ENCODE data around the gene BCL6B.

Gene BCL6B

DNA sequence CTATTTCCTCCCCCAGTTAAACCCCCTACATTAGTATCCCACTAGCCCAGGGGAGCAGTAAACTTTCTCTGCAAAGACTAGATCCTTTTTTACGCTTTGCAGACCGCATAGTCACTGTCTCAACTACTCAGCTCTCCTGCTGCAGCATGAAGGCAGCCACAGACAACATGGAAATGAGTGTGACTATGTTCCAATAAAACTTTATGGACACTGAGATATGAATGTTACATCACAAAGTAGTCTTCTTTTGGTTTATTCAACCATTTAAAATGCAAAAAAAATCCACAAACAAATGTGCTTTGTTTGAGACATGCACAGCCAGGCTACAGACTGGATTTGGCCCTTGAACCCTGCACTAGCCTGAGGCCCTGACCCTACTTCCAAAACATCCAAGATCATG, 12.3 kb upstream of the BCL6B start:
- Histone ChIP-seq H3K27ac (ENCODE audit: low read depth, low read length) (no peak overlapping the region), H3K4me3 (ENCODE audit: low read depth, low read length) (peak overlapping the region; percentile 97), H2AFZ (ENCODE audit: low read length, unreplicated experiment) (no peak overlapping the region), H3K36me3 (ENCODE audit: insufficient read depth, low read length) (peaks cover 8% of the 10 kb centered on the region; the same call in 1 of the 2 replicates), H3K4me1 (ENCODE audit: control insufficient read depth, insufficient read depth, low read length, unreplicated experiment) (peaks cover 12% of the 10 kb centered on the region), H3K27me3 (ENCODE audit: insufficient read depth, low read length) (no peaks in the 10 kb centered on the region), H3K79me2 (ENCODE audit: control insufficient read depth, insufficient read depth, low read length, unreplicated experiment) (peaks cover 56% of the 10 kb centered on the region)

GRCh38 chr17:7011415-7011814, 11.4 kb upstream of the BCL6B start:
- Histone ChIP-seq H2AFZ (ENCODE audit: low read length, unreplicated experiment) (no peak overlapping the region), H3K4me1 (ENCODE audit: control insufficient read depth, insufficient read depth, low read length, unreplicated experiment) (peaks cover 21% of the 10 kb centered on the region), H3K36me3 (ENCODE audit: insufficient read depth, low read length) (peaks cover 8% of the 10 kb centered on the region; the same call in 1 of the 2 replicates), H3K4me3 (ENCODE audit: low read depth, low read length) (peak overlapping the region; percentile 97), H3K27ac (ENCODE audit: low read depth, low read length) (peak overlapping the region; percentile 94; the same call in 1 of the 2 replicates), H3K27me3 (ENCODE audit: insufficient read depth, low read length) (no peaks in the 10 kb centered on the region), H3K79me2 (ENCODE audit: control insufficient read depth, insufficient read depth, low read length, unreplicated experiment) (peaks cover 53% of the 10 kb centered on the region)

GRCh38 chr17:7011942-7012254, 11.0 kb upstream of the BCL6B start:
- Histone ChIP-seq H3K36me3 (ENCODE audit: insufficient read depth, low read length) (peaks cover 8% of the 10 kb centered on the region; the same call in 1 of the 2 replicates), H2AFZ (ENCODE audit: low read length, unreplicated experiment) (peak overlapping the region; percentile 63), H3K4me3 (ENCODE audit: low read depth, low read length) (peak overlapping the region; percentile 97), H3K4me1 (ENCODE audit: control insufficient read depth, insufficient read depth, low read length, unreplicated experiment) (peaks cover 25% of the 10 kb centered on the region), H3K27ac (ENCODE audit: low read depth, low read length) (peak overlapping the region; percentile 94), H3K27me3 (ENCODE audit: insufficient read depth, low read length) (no peaks in the 10 kb centered on the region), H3K79me2 (ENCODE audit: control insufficient read depth, insufficient read depth, low read length, unreplicated experiment) (peaks cover 52% of the 10 kb centered on the region)

DNA sequence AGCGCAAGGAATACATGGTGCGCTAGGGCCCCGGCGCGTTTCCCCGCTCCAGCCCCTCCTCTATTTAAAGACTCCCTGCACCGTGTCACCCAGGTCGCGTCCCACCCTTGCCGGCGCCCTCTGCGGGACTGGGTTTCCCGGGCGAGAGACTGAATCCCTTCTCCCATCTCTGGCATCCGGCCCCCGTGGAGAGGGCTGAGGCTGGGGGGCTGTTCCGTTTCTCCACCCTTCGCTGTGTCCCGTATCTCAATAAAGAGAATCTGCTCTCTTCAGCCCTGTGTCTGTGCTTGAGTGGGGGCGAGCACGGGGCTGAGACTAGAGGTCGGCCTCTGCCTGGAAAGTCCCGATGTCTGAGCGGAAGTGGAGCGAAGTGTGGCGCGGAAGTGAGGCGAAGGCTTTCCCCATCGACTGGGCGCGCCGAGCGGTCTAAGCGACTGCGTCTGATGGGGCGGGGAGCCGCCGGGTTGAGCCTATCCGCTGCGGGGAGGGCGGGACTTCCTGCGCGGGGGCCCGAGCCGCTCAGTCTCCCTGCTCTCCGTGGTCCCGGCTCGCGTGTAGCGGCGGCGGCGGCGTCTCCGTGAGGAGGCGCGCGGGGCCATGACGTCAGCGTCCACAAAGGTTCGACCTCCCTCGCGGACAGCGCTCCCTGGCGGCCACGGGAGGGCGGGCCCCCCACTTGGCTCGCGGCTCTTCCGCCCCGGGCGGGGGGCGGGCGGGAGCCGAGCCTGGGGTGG, 8.4 kb upstream of the BCL6B start:
- H3K27ac ChIP-seq (ENCODE audit: low read depth, low read length), result peak overlapping the region; percentile 94
- peak overlapping the region; percentile 97 for H3K4me3 ChIP-seq (ENCODE audit: low read depth, low read length)
- H2AFZ ChIP-seq (ENCODE audit: low read length, unreplicated experiment), result no peak overlapping the region
- peaks cover 6% of the 10 kb centered on the region; the same call in 1 of the 2 replicates for H3K36me3 ChIP-seq (ENCODE audit: insufficient read depth, low read length)
- H3K4me1 ChIP-seq (ENCODE audit: control insufficient read depth, insufficient read depth, low read length, unreplicated experiment), result peaks cover 28% of the 10 kb centered on the region
- no peaks in the 10 kb centered on the region for H3K27me3 ChIP-seq (ENCODE audit: insufficient read depth, low read length)
- peaks cover 45% of the 10 kb centered on the region for H3K79me2 ChIP-seq (ENCODE audit: control insufficient read depth, insufficient read depth, low read length, unreplicated experiment)

DNA sequence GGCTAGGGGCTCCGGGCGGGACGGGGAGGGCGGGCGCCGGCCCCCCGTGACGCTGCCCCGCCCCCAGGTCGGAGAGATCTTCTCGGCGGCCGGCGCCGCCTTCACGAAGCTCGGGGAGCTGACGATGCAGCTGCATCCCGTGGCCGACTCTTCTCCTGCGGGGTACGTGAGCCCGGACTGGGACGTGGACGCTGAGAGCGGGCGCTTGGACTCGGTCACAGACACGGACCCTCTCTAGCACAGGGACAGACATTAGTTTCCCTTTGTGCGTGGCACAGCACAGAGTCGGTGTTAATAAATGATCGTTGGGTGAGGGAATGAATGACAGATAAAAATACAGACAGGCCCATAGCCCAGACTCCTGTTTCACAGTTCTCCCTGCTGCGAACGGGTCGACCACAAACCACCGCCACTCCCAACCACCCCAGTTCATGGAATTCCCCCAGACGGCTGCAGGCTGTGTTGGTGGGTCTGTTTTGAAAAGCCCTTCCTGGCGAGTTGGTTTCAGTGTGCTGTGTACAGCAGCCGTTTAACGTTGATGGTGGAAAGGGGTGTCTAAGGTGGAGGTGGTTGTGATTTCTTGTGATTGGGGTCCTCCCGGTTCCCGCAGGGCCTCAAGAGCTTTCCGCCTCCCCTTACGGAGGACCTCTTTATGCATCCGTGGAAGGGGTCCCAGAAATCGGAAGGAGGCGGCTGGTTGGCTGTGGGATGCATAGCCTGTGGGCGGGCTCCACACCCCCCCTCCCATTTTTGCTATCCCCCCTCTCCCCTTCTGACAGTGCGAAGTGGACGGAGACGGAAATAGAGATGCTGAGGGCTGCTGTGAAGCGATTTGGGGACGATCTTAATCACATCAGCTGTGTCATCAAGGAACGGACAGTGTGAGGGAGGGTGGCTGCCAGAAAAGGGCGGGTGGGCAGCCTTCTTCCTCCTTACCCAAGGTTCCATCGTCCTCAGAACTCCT, 7.6 kb upstream of the BCL6B start:
- H2AFZ ChIP-seq (ENCODE audit: low read length, unreplicated experiment), result peak overlapping the region; percentile 17
- H3K4me1 ChIP-seq (ENCODE audit: control insufficient read depth, insufficient read depth, low read length, unreplicated experiment), result peaks cover 27% of the 10 kb centered on the region
- peak overlapping the region; percentile 97 for H3K4me3 ChIP-seq (ENCODE audit: low read depth, low read length)
- peaks cover 37% of the 10 kb centered on the region for H3K79me2 ChIP-seq (ENCODE audit: control insufficient read depth, insufficient read depth, low read length, unreplicated experiment)
- H3K27ac ChIP-seq (ENCODE audit: low read depth, low read length), result peak overlapping the region; percentile 94
- peaks cover 5% of the 10 kb centered on the region; the same call in 1 of the 2 replicates for H3K36me3 ChIP-seq (ENCODE audit: insufficient read depth, low read length)
- H3K27me3 ChIP-seq (ENCODE audit: insufficient read depth, low read length), result no peaks in the 10 kb centered on the region

GRCh38 chr17:7016418-7016817, 6.4 kb upstream of the BCL6B start:
- H3K79me2 ChIP-seq (ENCODE audit: control insufficient read depth, insufficient read depth, low read length, unreplicated experiment), result peaks cover 25% of the 10 kb centered on the region
- H3K4me3 ChIP-seq (ENCODE audit: low read depth, low read length), result no peak overlapping the region
- H3K4me1 ChIP-seq (ENCODE audit: control insufficient read depth, insufficient read depth, low read length, unreplicated experiment), result peaks cover 21% of the 10 kb centered on the region
- H3K36me3 ChIP-seq (ENCODE audit: insufficient read depth, low read length), result peaks cover 5% of the 10 kb centered on the region; the same call in 1 of the 2 replicates
- no peaks in the 10 kb centered on the region for H3K27me3 ChIP-seq (ENCODE audit: insufficient read depth, low read length)
- H3K27ac ChIP-seq (ENCODE audit: low read depth, low read length), result 0 out of 2 replicates have a peak overlapping the region, but pooled peaks have one; percentile 4
- no peak overlapping the region for H2AFZ ChIP-seq (ENCODE audit: low read length, unreplicated experiment)

DNA sequence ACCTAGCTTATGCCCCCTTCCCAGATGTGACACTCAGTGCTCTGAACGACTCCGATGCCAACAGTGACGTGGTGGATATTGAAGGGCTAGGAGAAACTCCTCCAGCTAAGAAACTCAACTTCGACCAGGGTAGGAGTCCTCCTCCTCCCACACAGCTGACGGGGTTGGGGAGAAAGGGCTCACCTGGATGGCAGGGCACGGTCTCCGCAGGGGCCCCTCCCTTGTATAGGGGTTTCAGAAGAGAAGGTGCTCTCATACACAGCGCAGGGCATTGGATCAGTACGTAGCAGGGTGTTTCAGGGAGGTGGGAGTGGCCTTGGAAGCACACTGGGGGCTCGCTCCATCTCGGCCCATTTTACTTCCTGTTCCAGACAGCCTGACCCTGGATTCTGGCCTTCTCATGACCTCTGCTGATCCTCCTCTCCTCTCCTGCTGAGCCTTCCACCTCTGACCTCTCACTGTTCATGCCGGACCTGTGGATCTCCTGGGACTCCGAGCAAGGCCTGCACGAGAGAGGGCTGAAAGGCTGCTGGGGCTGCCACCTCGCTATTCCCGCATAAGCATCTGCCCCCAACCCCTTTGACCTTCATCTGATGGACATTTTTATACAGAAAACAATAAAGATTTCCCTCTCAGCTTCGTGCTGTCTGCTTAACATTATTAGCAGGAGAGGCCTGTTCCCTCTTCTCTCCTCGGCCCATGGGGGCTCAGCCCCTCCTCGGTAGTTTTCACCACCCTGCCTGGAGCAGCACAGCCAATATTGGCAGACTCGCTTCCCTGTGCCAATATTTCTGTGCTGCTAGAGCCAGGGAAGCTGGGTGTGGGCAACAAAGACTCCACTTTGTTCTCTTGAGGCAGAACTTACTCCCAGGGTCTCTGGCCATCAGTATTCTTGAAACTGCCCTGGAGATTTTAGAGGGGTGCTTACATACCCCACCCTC, 5.7 kb upstream of the BCL6B start:
- H3K27me3 ChIP-seq (ENCODE audit: insufficient read depth, low read length), result no peaks in the 10 kb centered on the region
- H3K79me2 ChIP-seq (ENCODE audit: control insufficient read depth, insufficient read depth, low read length, unreplicated experiment), result peaks cover 18% of the 10 kb centered on the region
- H3K27ac ChIP-seq (ENCODE audit: low read depth, low read length), result no peak overlapping the region
- no peak overlapping the region for H2AFZ ChIP-seq (ENCODE audit: low read length, unreplicated experiment)
- peaks cover 5% of the 10 kb centered on the region; the same call in 1 of the 2 replicates for H3K36me3 ChIP-seq (ENCODE audit: insufficient read depth, low read length)
- H3K4me1 ChIP-seq (ENCODE audit: control insufficient read depth, insufficient read depth, low read length, unreplicated experiment), result peaks cover 21% of the 10 kb centered on the region
- H3K4me3 ChIP-seq (ENCODE audit: low read depth, low read length), result no peak overlapping the region

GRCh38 chr17:7017827-7018200, 5.0 kb upstream of the BCL6B start:
- H3K4me1 ChIP-seq (ENCODE audit: control insufficient read depth, insufficient read depth, low read length, unreplicated experiment), result peaks cover 21% of the 10 kb centered on the region
- peaks cover 5% of the 10 kb centered on the region; the same call in 1 of the 2 replicates for H3K27me3 ChIP-seq (ENCODE audit: insufficient read depth, low read length)
- H3K36me3 ChIP-seq (ENCODE audit: insufficient read depth, low read length), result peaks cover 5% of the 10 kb centered on the region; the same call in 1 of the 2 replicates
- no peak overlapping the region for H2AFZ ChIP-seq (ENCODE audit: low read length, unreplicated experiment)
- H3K27ac ChIP-seq (ENCODE audit: low read depth, low read length), result no peak overlapping the region
- H3K4me3 ChIP-seq (ENCODE audit: low read depth, low read length), result no peak overlapping the region
- H3K79me2 ChIP-seq (ENCODE audit: control insufficient read depth, insufficient read depth, low read length, unreplicated experiment), result peaks cover 14% of the 10 kb centered on the region

DNA sequence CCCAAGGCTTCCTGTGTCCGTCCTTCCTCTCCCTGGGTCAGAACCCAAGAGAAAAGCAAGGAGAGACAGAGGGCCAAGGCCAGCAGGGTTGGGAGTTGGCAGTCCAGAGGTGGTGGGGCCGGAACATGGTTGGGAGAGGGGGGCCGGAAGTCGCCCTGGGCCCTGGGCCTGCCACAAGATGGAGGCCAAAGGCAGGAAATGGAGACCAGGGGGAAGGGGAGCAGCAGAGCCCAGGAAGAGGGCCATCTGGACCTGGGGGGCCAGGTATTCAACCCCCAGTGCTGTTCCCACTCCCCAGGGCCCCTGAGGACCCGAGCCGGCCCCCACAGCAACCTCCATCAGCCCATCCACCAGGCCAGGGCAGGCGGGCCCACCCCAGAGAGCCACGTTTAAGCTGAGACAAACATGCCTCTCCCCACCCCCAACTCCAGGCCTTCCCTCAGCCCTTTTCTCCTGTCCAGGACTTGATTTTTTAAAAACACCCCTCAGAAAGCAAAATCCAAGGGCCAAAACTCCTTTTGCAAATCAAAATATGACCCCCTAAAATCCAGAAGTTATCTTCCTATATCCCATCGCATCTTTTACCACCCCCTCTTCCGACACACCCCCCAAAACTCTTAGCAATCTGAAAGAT, 4.4 kb upstream of the BCL6B start:
- Histone ChIP-seq H3K79me2 (ENCODE audit: control insufficient read depth, insufficient read depth, low read length, unreplicated experiment) (peaks cover 8% of the 10 kb centered on the region), H3K36me3 (ENCODE audit: insufficient read depth, low read length) (peaks cover 5% of the 10 kb centered on the region; the same call in 1 of the 2 replicates), H3K27me3 (ENCODE audit: insufficient read depth, low read length) (peaks cover 11% of the 10 kb centered on the region), H3K4me1 (ENCODE audit: control insufficient read depth, insufficient read depth, low read length, unreplicated experiment) (peaks cover 21% of the 10 kb centered on the region), H2AFZ (ENCODE audit: low read length, unreplicated experiment) (no peak overlapping the region), H3K27ac (ENCODE audit: low read depth, low read length) (no peak overlapping the region), H3K4me3 (ENCODE audit: low read depth, low read length) (peak overlapping the region; percentile 80)

Data from ACC112 (cell line).